Cortex of kidney (tissue), 1 donor: Measurements from ENCODE around the gene TNP2.

Source experiments
- DNase-seq: peaks from one replicate; lab custom pipeline; 2025; lab: John Stamatoyannopoulos, UW

Gene TNP2

GRCh38 chr16:11256661-11257130 lies 12.4 kb downstream of the TNP2 start:
- DNase-seq: no peak

- no peak for DNase-seq
These were observed 13.1 kb downstream of the TNP2 start, which contains the start of gene SOCS1 for GRCh38 chr16:11255737-11256660. Gene SOCS1, minus strand, starts transcription at chr16:11256204. Its CDS starts 726 bp downstream, at chr16:11255478.

GRCh38 chr16:11254913-11255736 lies 14.0 kb downstream of the TNP2 start:
- no peak for DNase-seq

- no peak for DNase-seq
These were observed 14.9 kb downstream of the TNP2 start for GRCh38 chr16:11253995-11254912.

- no peak for DNase-seq
These were observed 15.8 kb downstream of the TNP2 start for GRCh38 chr16:11253009-11253994.

GRCh38 chr16:11252482-11252931 lies 16.6 kb downstream of the TNP2 start:
- no peak for DNase-seq

- DNase-seq: no peak
These were observed 17.3 kb downstream of the TNP2 start for GRCh38 chr16:11251525-11252481.

GRCh38 chr16:11250786-11251524 lies 18.2 kb downstream of the TNP2 start:
- DNase-seq: no peak

GRCh38 chr16:11250091-11250785 lies 18.9 kb downstream of the TNP2 start:
- DNase-seq: no peak

GRCh38 chr16:11249233-11250061 lies 19.7 kb downstream of the TNP2 start:
- DNase-seq: no peak

GRCh38 chr16:11248133-11248532 lies 21.0 kb downstream of the TNP2 start:
- no peak for DNase-seq

GRCh38 chr16:11245988-11246387 lies 23.1 kb downstream of the TNP2 start:
- DNase-seq: no peak

GRCh38 chr16:11245222-11245737 lies 23.8 kb downstream of the TNP2 start:
- no peak for DNase-seq

GRCh38 chr16:11242658-11243057 lies 26.5 kb downstream of the TNP2 start:
- DNase-seq: no peak

GRCh38 chr16:11241480-11242204 lies 27.5 kb downstream of the TNP2 start:
- DNase-seq: no peak
